ENCODE data around the gene ATP2B2.

Gene ATP2B2

DNA sequence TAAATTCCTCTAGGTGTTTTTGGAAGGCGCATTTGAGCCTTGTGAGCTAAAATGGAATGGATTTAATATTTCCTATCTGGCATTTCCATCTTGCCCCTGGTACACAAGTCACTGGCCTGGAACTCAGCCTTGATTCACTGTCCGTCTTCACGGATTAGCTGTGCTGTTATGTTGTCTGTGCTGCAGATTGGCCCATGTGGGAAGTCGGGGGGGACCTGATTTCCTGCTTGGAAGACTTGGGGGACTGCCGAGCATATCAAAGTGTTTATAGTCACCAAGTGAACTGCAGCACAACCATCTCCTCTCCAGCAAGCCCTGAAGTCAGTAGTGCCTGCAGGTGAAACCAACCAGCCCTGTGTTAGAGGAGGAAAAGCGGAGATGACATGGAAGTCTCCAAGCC is 224.8 kb downstream of the ATP2B2 start:
- H3K4me3 ChIP-seq (ENCODE audit: insufficient read length, low read depth): no peak overlapping the region
- H3K9ac ChIP-seq (ENCODE audit: insufficient read length, low read depth): no peak overlapping the region
- H3K9me3 ChIP-seq (ENCODE audit: insufficient read depth, low read length): no peaks in the 10 kb centered on the region
- no peak for DNase-seq (ENCODE audit: low read depth, low spot score)
- peaks cover 8% of the 10 kb centered on the region for H3K4me1 ChIP-seq (ENCODE audit: insufficient read depth, insufficient read length)
- H3K27me3 ChIP-seq (ENCODE audit: insufficient read depth, insufficient read length): no peaks in the 10 kb centered on the region
- TF ChIP-seq ZNF274 (IDR thresholded peaks at IDR 0.05; ENCODE audit: low read depth, low read length) (no peak), SUZ12 (IDR thresholded peaks at IDR 0.05; ENCODE audit: extremely low read depth, insufficient read depth, insufficient read length) (no peak), YY1 (IDR thresholded peaks at IDR 0.05; ENCODE audit: insufficient read depth, insufficient read length) (no peak)
- H3K36me3 ChIP-seq (ENCODE audit: insufficient read depth, insufficient read length, low read length): peaks cover 68% of the 10 kb centered on the region

GRCh38 chr3:10280177-10280529 is 225.2 kb downstream of the ATP2B2 start:
- no peak for DNase-seq (ENCODE audit: low read depth, low spot score)
- Histone ChIP-seq H3K9me3 (ENCODE audit: insufficient read depth, low read length) (no peaks in the 10 kb centered on the region), H3K4me1 (ENCODE audit: insufficient read depth, insufficient read length) (peaks cover 8% of the 10 kb centered on the region), H3K27me3 (ENCODE audit: insufficient read depth, insufficient read length) (no peaks in the 10 kb centered on the region), H3K36me3 (ENCODE audit: insufficient read depth, insufficient read length, low read length) (peaks cover 71% of the 10 kb centered on the region), H3K4me3 (ENCODE audit: insufficient read length, low read depth) (no peak overlapping the region), H3K9ac (ENCODE audit: insufficient read length, low read depth) (no peak overlapping the region)
- TF ChIP-seq SUZ12 (IDR thresholded peaks at IDR 0.05; ENCODE audit: extremely low read depth, insufficient read depth, insufficient read length) (no peak), ZNF274 (IDR thresholded peaks at IDR 0.05; ENCODE audit: low read depth, low read length) (no peak), YY1 (IDR thresholded peaks at IDR 0.05; ENCODE audit: insufficient read depth, insufficient read length) (no peak)

- no peak for DNase-seq (ENCODE audit: low read depth, low spot score)
- no peaks in the 10 kb centered on the region for H3K27me3 ChIP-seq (ENCODE audit: insufficient read depth, insufficient read length)
- H3K36me3 ChIP-seq (ENCODE audit: insufficient read depth, insufficient read length, low read length): peaks cover 73% of the 10 kb centered on the region
- TF ChIP-seq ZNF274 (IDR thresholded peaks at IDR 0.05; ENCODE audit: low read depth, low read length): no peak
- TF ChIP-seq SUZ12 (IDR thresholded peaks at IDR 0.05; ENCODE audit: extremely low read depth, insufficient read depth, insufficient read length): no peak
- TF ChIP-seq YY1 (IDR thresholded peaks at IDR 0.05; ENCODE audit: insufficient read depth, insufficient read length): no peak
- H3K9me3 ChIP-seq (ENCODE audit: insufficient read depth, low read length): no peaks in the 10 kb centered on the region
- H3K4me1 ChIP-seq (ENCODE audit: insufficient read depth, insufficient read length): peaks cover 3% of the 10 kb centered on the region
- no peak overlapping the region for H3K4me3 ChIP-seq (ENCODE audit: insufficient read length, low read depth)
- H3K9ac ChIP-seq (ENCODE audit: insufficient read length, low read depth): no peak overlapping the region
Measured at GRCh38 chr3:10279384-10280176, 225.8 kb downstream of the ATP2B2 start.

GRCh38 chr3:10278501-10278900 is 226.9 kb downstream of the ATP2B2 start:
- Histone ChIP-seq H3K9me3 (ENCODE audit: insufficient read depth, low read length) (no peaks in the 10 kb centered on the region), H3K9ac (ENCODE audit: insufficient read length, low read depth) (no peak overlapping the region), H3K4me3 (ENCODE audit: insufficient read length, low read depth) (no peak overlapping the region), H3K4me1 (ENCODE audit: insufficient read depth, insufficient read length) (no peaks in the 10 kb centered on the region), H3K36me3 (ENCODE audit: insufficient read depth, insufficient read length, low read length) (peaks cover 77% of the 10 kb centered on the region), H3K27me3 (ENCODE audit: insufficient read depth, insufficient read length) (no peaks in the 10 kb centered on the region)
- DNase-seq (ENCODE audit: low read depth, low spot score): no peak
- TF ChIP-seq YY1 (IDR thresholded peaks at IDR 0.05; ENCODE audit: insufficient read depth, insufficient read length) (no peak), SUZ12 (IDR thresholded peaks at IDR 0.05; ENCODE audit: extremely low read depth, insufficient read depth, insufficient read length) (no peak), ZNF274 (IDR thresholded peaks at IDR 0.05; ENCODE audit: low read depth, low read length) (no peak)

GRCh38 chr3:10277115-10277625 is 228.2 kb downstream of the ATP2B2 start:
- no peak for DNase-seq (ENCODE audit: low read depth, low spot score)
- Histone ChIP-seq H3K9ac (ENCODE audit: insufficient read length, low read depth) (no peak overlapping the region), H3K9me3 (ENCODE audit: insufficient read depth, low read length) (no peaks in the 10 kb centered on the region), H3K4me1 (ENCODE audit: insufficient read depth, insufficient read length) (peaks cover 2% of the 10 kb centered on the region), H3K27me3 (ENCODE audit: insufficient read depth, insufficient read length) (no peaks in the 10 kb centered on the region), H3K4me3 (ENCODE audit: insufficient read length, low read depth) (no peak overlapping the region), H3K36me3 (ENCODE audit: insufficient read depth, insufficient read length, low read length) (peaks cover 80% of the 10 kb centered on the region)
- TF ChIP-seq YY1 (IDR thresholded peaks at IDR 0.05; ENCODE audit: insufficient read depth, insufficient read length): no peak
- TF ChIP-seq ZNF274 (IDR thresholded peaks at IDR 0.05; ENCODE audit: low read depth, low read length): no peak
- TF ChIP-seq SUZ12 (IDR thresholded peaks at IDR 0.05; ENCODE audit: extremely low read depth, insufficient read depth, insufficient read length): no peak

GRCh38 chr3:10274601-10275000 is 230.8 kb downstream of the ATP2B2 start:
- H3K27me3 ChIP-seq (ENCODE audit: insufficient read depth, insufficient read length): no peaks in the 10 kb centered on the region
- DNase-seq (ENCODE audit: low read depth, low spot score): no peak
- H3K36me3 ChIP-seq (ENCODE audit: insufficient read depth, insufficient read length, low read length): peaks cover 89% of the 10 kb centered on the region
- H3K4me1 ChIP-seq (ENCODE audit: insufficient read depth, insufficient read length): peaks cover 2% of the 10 kb centered on the region
- no peak overlapping the region for H3K4me3 ChIP-seq (ENCODE audit: insufficient read length, low read depth)
- H3K9ac ChIP-seq (ENCODE audit: insufficient read length, low read depth): no peak overlapping the region
- no peaks in the 10 kb centered on the region for H3K9me3 ChIP-seq (ENCODE audit: insufficient read depth, low read length)
- TF ChIP-seq ZNF274 (IDR thresholded peaks at IDR 0.05; ENCODE audit: low read depth, low read length): no peak
- no peak for TF ChIP-seq YY1 (IDR thresholded peaks at IDR 0.05; ENCODE audit: insufficient read depth, insufficient read length)
- no peak for TF ChIP-seq SUZ12 (IDR thresholded peaks at IDR 0.05; ENCODE audit: extremely low read depth, insufficient read depth, insufficient read length)
